DOHH2 (cell line): ENCODE measurements around the gene ZFYVE27.

ENCODE experiments used
- EZH2phosphoT487 ChIP-seq: fragments of 200-600 bp; sonication (generic); IDR thresholded peaks from 2 replicates; pipeline ENCODE4 v1.6.1; 2017; ENCODE audit warnings: borderline replicate concordance, mild to moderate bottlenecking, antibody characterized with exemption, low read length, moderate library complexity, mixed read lengths
- TF ChIP-seq, protein P1 (sequence below): fragments of 200-600 bp; sonication (generic); IDR thresholded peaks from one replicate; pipeline ENCODE4 v1.5.1; 2014; ENCODE audit warnings: antibody characterized with exemption, mild to moderate bottlenecking, low read depth, low read length; ENCODE audit not compliant: poor library complexity, severe bottlenecking

DNA sequence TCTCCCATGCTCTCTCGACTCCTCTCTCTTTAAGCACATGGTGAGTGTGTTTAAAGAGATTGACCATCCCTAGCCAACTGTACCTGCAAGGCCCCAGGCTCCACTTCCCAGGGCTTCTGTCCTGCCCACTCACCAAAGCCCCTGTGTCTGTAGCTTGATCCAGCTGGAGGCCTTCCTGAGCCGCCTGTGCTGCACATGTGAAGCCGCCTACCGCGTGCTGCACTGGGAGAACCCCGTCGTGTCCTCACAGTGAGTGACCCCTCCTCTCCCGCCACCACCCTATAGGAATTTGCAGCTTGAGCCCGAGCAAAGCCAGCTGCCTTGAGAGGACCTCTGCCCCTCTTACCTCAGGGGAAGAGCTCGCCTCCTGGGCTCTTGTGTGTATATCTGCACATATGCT is 11.2 kb downstream of the ZFYVE27 start:
- TF ChIP-seq, protein P1, sequence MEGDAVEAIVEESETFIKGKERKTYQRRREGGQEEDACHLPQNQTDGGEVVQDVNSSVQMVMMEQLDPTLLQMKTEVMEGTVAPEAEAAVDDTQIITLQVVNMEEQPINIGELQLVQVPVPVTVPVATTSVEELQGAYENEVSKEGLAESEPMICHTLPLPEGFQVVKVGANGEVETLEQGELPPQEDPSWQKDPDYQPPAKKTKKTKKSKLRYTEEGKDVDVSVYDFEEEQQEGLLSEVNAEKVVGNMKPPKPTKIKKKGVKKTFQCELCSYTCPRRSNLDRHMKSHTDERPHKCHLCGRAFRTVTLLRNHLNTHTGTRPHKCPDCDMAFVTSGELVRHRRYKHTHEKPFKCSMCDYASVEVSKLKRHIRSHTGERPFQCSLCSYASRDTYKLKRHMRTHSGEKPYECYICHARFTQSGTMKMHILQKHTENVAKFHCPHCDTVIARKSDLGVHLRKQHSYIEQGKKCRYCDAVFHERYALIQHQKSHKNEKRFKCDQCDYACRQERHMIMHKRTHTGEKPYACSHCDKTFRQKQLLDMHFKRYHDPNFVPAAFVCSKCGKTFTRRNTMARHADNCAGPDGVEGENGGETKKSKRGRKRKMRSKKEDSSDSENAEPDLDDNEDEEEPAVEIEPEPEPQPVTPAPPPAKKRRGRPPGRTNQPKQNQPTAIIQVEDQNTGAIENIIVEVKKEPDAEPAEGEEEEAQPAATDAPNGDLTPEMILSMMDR: no peak
- no peak for TF ChIP-seq EZH2phosphoT487
